ENCODE results near the gene ZNF177.
"Not testable (repeated sequence)": the region's sequence is repeated elsewhere in the genome, so short reads cannot be mapped to it uniquely, and the experiment has no call there.

DNA sequence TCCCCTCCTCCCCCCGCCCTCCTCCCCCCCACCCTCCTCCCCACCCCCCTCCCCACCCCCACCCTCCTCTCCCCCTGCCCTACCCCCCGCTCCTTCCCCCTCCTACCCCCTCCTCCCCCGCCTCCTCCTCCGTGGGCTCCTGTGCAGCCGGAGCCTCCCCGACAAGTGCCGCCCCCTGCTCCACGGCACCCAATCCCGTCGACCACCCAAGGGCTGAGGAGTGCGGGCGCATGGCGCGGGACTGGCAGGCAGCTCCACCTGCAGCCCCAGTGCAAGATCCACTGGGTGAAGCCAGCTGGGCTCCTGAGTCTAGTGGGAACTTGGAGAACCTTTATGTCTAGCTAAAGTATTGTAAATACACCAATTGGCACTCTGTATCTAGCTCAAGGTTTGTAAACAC is 41.1 kb upstream of the ZNF177 start:
- TF ChIP-seq POLR2A, POLR2AphosphoS5 (IDR thresholded peaks at IDR 0.05): not testable (repeated sequence)
- TF ChIP-seq, protein P1, sequence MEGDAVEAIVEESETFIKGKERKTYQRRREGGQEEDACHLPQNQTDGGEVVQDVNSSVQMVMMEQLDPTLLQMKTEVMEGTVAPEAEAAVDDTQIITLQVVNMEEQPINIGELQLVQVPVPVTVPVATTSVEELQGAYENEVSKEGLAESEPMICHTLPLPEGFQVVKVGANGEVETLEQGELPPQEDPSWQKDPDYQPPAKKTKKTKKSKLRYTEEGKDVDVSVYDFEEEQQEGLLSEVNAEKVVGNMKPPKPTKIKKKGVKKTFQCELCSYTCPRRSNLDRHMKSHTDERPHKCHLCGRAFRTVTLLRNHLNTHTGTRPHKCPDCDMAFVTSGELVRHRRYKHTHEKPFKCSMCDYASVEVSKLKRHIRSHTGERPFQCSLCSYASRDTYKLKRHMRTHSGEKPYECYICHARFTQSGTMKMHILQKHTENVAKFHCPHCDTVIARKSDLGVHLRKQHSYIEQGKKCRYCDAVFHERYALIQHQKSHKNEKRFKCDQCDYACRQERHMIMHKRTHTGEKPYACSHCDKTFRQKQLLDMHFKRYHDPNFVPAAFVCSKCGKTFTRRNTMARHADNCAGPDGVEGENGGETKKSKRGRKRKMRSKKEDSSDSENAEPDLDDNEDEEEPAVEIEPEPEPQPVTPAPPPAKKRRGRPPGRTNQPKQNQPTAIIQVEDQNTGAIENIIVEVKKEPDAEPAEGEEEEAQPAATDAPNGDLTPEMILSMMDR (IDR thresholded peaks at IDR 0.05), result not testable (repeated sequence)

All from sigmoid colon (tissue), 4 donors.